ENCODE results near the gene ELP1.

ELP1 gene

GRCh38 chr9:108884701-108885100 lies 49.2 kb downstream of the ELP1 start:
- no peaks in the 10 kb centered on the region for H3K9me3 ChIP-seq (ENCODE audit: severe bottlenecking)
- TF ChIP-seq CTCF (IDR thresholded peaks at IDR 0.05; ENCODE audit: low read depth, low read length), result no peak
- H3K36me3 ChIP-seq, result peaks cover 43% of the 10 kb centered on the region
- no peaks in the 10 kb centered on the region for H3K27me3 ChIP-seq (ENCODE audit: insufficient read depth, low read depth, severe bottlenecking)
- H3K4me3 ChIP-seq (ENCODE audit: low read depth, low read length), result no peak overlapping the region
- H3K27ac ChIP-seq, result no peak overlapping the region
- DNase-seq, result no peak

GRCh38 chr9:108883085-108883484 lies 50.8 kb downstream of the ELP1 start:
- peaks cover 47% of the 10 kb centered on the region for H3K36me3 ChIP-seq
- no peaks in the 10 kb centered on the region for H3K27me3 ChIP-seq (ENCODE audit: insufficient read depth, low read depth, severe bottlenecking)
- H3K27ac ChIP-seq, result no peak overlapping the region
- TF ChIP-seq CTCF (IDR thresholded peaks at IDR 0.05; ENCODE audit: low read depth, low read length), result no peak
- H3K4me3 ChIP-seq (ENCODE audit: low read depth, low read length), result no peak overlapping the region
- no peaks in the 10 kb centered on the region for H3K9me3 ChIP-seq (ENCODE audit: severe bottlenecking)
- no peak for DNase-seq

GRCh38 chr9:108882052-108882888 lies 51.7 kb downstream of the ELP1 start:
- TF ChIP-seq CTCF (IDR thresholded peaks at IDR 0.05; ENCODE audit: low read depth, low read length), result no peak
- peaks cover 51% of the 10 kb centered on the region for H3K36me3 ChIP-seq

DNA sequence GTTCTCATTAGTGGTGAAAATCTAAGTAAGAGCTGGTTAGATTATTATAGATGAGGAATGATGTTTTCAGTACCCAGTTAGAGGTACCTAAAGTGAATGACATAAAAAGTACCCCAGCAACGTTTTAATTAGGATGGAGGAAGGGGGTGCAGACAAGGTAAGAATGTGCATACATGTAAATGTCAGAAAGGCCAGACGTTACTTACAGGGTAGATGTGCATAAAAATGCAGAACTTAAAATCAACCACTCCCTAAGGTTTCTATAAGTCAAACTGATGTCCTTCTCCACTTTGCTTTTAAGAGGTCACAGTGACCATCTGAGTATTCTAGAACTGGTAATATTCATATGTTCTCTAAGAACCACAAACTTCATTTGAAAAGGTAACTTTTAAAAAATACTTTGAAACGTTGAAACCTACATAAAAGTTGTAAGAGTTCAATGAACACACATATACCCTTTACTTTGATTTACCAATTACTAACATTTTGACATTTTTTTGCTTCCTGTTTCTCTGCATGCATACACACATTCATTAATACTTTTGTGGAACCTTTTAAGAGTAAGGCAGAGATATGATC lies 53.1 kb downstream of the ELP1 start:
- DNase-seq, result no peak
- Histone ChIP-seq H3K27ac (no peak overlapping the region), H3K4me3 (ENCODE audit: low read depth, low read length) (no peak overlapping the region), H3K9me3 (ENCODE audit: severe bottlenecking) (no peaks in the 10 kb centered on the region), H3K27me3 (ENCODE audit: insufficient read depth, low read depth, severe bottlenecking) (no peaks in the 10 kb centered on the region), H3K36me3 (peaks cover 65% of the 10 kb centered on the region)
- no peak for TF ChIP-seq CTCF (IDR thresholded peaks at IDR 0.05; ENCODE audit: low read depth, low read length)

More at GRCh38 chr9:108882052-108882888, 51.7 kb downstream of the ELP1 start:
- no peak for DNase-seq
- no peak overlapping the region for H3K4me3 ChIP-seq (ENCODE audit: low read depth, low read length)
- no peaks in the 10 kb centered on the region for H3K27me3 ChIP-seq (ENCODE audit: insufficient read depth, low read depth, severe bottlenecking)
- H3K9me3 ChIP-seq (ENCODE audit: severe bottlenecking), result no peaks in the 10 kb centered on the region
- no peak overlapping the region for H3K27ac ChIP-seq

- no peak overlapping the region for H3K27ac ChIP-seq
- no peak overlapping the region for H3K4me3 ChIP-seq (ENCODE audit: low read depth, low read length)
- no peaks in the 10 kb centered on the region for H3K27me3 ChIP-seq (ENCODE audit: insufficient read depth, low read depth, severe bottlenecking)
- TF ChIP-seq CTCF (IDR thresholded peaks at IDR 0.05; ENCODE audit: low read depth, low read length), result no peak
- no peaks in the 10 kb centered on the region for H3K9me3 ChIP-seq (ENCODE audit: severe bottlenecking)
- peaks cover 83% of the 10 kb centered on the region for H3K36me3 ChIP-seq
- DNase-seq, result no peak
Observed at GRCh38 chr9:108877524-108877923, 56.4 kb downstream of the ELP1 start.

Data from WERI-Rb-1 (cell line).